Astrocyte of the hippocampus (primary cell): ENCODE data around the gene TMEM52.

Experiments used
- DNase-seq: peaks from one replicate; pipeline ENCODE4 v3.0.0; 2011; ENCODE audit warnings: low read depth, low spot score

Gene TMEM52

GRCh38 chr1:1873186-1873585, 45.9 kb downstream of the TMEM52 start:
- DNase-seq, result peak; percentile 28

DNA sequence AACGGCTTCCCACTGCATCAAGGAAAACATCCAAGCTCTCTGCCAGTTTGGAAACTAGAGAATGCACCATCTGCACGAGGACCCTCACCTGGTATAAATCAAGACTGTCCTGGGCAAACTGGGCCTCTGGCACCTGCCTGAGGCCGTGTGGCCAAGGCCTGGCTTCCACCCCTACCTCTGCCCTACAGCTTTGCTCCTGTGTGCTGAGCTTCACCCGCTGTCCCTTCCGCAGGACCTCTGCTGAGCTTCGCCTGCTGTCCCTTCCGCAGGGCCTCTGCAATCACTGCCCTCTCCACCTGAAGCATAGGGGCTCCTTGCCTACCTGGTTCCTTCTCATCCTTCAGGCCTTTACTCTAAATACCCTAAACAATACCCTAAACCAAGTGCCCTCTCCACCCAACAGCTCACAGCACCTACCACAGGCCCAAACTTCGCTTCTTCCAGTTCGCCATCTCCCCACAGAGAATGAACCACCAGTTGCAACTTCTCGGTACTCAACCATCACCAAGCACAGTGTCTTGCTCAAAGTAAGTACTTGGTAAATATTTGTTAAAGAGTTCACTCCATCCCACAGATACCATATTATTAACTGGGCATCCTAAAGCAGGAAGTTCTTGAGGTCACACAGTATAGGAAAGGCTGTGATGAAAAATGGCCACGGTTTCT, 46.6 kb downstream of the TMEM52 start:
- no peak for DNase-seq

DNA sequence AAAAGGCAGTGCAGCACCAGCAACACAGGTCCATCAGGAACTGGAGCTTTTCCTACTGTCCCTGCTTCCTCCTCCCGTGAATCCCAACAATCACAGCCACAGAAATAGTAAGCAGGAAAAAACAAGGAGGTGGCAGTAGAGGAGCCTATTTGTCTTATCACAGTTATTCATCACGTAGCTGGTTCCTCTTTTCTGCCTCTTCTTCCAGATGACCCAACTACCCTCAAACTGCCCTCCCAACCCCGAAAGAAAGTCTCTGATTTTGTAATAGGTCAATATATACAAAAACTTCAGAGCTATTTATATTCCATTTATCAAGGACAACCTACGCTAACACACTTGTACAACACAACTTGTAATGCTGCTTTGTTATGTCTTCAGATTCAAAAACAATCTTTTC, 49.6 kb downstream of the TMEM52 start:
- no peak for DNase-seq
